ENCODE data around the gene PDE7B.

The PDE7B gene

GRCh38 chr6:135938576-135939207 lies 87.2 kb downstream of the PDE7B start:
- no peak for FAIRE-seq

- no peak for FAIRE-seq
Measured at GRCh38 chr6:135939208-135939591, 87.7 kb downstream of the PDE7B start.

GRCh38 chr6:135940616-135941167 lies 89.2 kb downstream of the PDE7B start:
- FAIRE-seq, result no peak

GRCh38 chr6:135941275-135942025 lies 89.9 kb downstream of the PDE7B start:
- FAIRE-seq, result no peak

- no peak for FAIRE-seq
Measured at GRCh38 chr6:135944120-135944519, 92.6 kb downstream of the PDE7B start.

GRCh38 chr6:135946674-135947073 lies 95.2 kb downstream of the PDE7B start:
- no peak for FAIRE-seq

GRCh38 chr6:135950669-135951068 lies 99.2 kb downstream of the PDE7B start:
- FAIRE-seq, result no peak

- no peak for FAIRE-seq
Measured at GRCh38 chr6:135951169-135951568, 99.7 kb downstream of the PDE7B start.

GRCh38 chr6:135953818-135954217 lies 102.3 kb downstream of the PDE7B start:
- FAIRE-seq, result no peak

- no peak for FAIRE-seq
Measured at GRCh38 chr6:135955099-135955498, 103.6 kb downstream of the PDE7B start.

- no peak for FAIRE-seq
Measured at GRCh38 chr6:135962731-135963130, 111.2 kb downstream of the PDE7B start.

- FAIRE-seq, result no peak
Measured at GRCh38 chr6:135970750-135971149, 119.2 kb downstream of the PDE7B start.

GRCh38 chr6:135971351-135971750 lies 119.8 kb downstream of the PDE7B start:
- no peak for FAIRE-seq

GRCh38 chr6:135972150-135972549 lies 120.6 kb downstream of the PDE7B start:
- FAIRE-seq, result no peak

- no peak for FAIRE-seq
Measured at GRCh38 chr6:135972586-135972985, 121.1 kb downstream of the PDE7B start.

- no peak for FAIRE-seq
Measured at GRCh38 chr6:135974426-135974825, 122.9 kb downstream of the PDE7B start.

GRCh38 chr6:135976585-135976984 lies 125.1 kb downstream of the PDE7B start:
- FAIRE-seq, result no peak

GRCh38 chr6:135983093-135983492 lies 131.6 kb downstream of the PDE7B start:
- no peak for FAIRE-seq

GRCh38 chr6:135983718-135984343 lies 132.3 kb downstream of the PDE7B start:
- FAIRE-seq, result no peak

GRCh38 chr6:135985471-135985870 lies 134.0 kb downstream of the PDE7B start:
- no peak for FAIRE-seq

- no peak for FAIRE-seq
Measured at GRCh38 chr6:135987226-135987625, 135.7 kb downstream of the PDE7B start.

GRCh38 chr6:135990439-135990838 lies 138.9 kb downstream of the PDE7B start:
- no peak for FAIRE-seq

GRCh38 chr6:135990855-135991464 lies 139.5 kb downstream of the PDE7B start:
- no peak for FAIRE-seq

Measured in colon (tissue), 2 donors.